ENCODE results near the gene TBX4. TPM values are rescaled to one million over a fixed set of nuclear protein-coding genes. Genes with fewer than 3 reads are reported as not detected.

TBX4 gene
- total and polyA plus RNA-seq, 9 of the 15 experiments (the other 6 are each of a cell fraction or from before 2014, with no cell fraction given): not detected

DNA sequence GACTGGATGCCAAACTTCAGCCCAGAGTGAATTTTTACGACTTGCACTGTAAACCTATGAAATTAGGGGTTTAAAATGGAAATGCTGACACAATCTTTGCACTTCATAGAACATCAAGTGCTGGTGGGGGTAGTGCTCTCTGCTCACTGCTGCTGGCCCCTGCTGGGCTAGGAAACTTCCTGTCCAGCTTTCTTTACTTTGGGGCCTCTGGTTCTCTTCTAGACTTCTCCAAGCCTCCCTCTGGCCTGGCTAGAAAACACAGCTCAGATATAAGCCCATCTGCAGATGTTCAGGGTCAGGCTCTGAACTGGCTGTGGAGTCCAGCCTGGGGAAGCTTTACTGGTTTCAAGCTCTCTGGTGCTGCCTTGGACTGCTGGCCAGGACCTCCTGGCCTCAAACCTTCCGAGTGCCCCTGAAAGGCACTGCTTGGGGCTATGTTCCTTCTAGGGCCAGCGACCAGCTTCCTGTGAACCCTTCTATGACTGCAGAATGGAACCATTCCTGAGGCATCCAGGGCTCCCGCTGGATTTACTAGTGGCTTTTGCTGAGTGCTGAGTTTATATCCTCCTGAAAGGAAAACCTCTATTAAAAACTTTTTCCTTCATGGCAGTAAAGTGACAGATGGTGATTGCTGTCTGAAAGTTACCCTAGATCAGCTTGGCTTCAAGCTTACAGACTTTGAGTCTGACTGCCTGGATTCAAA lies 59.4 kb downstream of the TBX4 start:
- CTCF ChIA-PET (ENCODE audit: low intra/inter-chr PET ratio): no interaction called here
- intact Hi-C loops (cut with micrococcal nuclease): no loop called here
- H3K9me3 ChIP-seq (replicated peaks; ENCODE audit: control insufficient read depth, insufficient read depth, low read depth, low read length): no peaks in the 10 kb centered on the region
- H3K4me3 ChIP-seq: no peak overlapping the region
- H3K27me3 ChIP-seq (ENCODE audit: control insufficient read depth in 2 of 2, insufficient read depth in 2 of 2, low read length in 2 of 2): peaks cover 4 to 13% of the 10 kb centered on the region in 2 experiments; a peak in 3 of 5 replicates
- ATAC-seq: no peak
- H4K20me1 ChIP-seq (replicated peaks; ENCODE audit: control insufficient read depth, insufficient read depth, low read length): no peaks in the 10 kb centered on the region
- H3K27ac ChIP-seq (ENCODE audit: extremely low read depth, low read depth, low read length): no peak overlapping the region
- POLR2A ChIA-PET: interaction anchor here (0.6 to 1.1 kb wide), 2 partner anchors 13 to 31 kb away, joined by 3 to 4 read pairs; no protein-coding TSS in a partner anchor
- in situ Hi-C loops (cut with MboI): no loop called here
- no peak for FAIRE-seq
- BruUV-seq (replicated peaks): no TSS peak
- TF ChIP-seq TOE1 (IDR thresholded peaks at IDR 0.05; ENCODE audit: borderline replicate concordance) (no peak), TOE1 (CRISPR knock-in tag; IDR thresholded peaks at IDR 0.05; ENCODE audit: borderline replicate concordance, low read depth) (no peak), EP300 (IDR thresholded peaks at IDR 0.05; ENCODE audit: low read length) (no peak), HMGN3 (IDR thresholded peaks at IDR 0.05; ENCODE audit: borderline replicate concordance, extremely low read depth, insufficient read length, low read depth, low read length) (no peak), EWSR1 (IDR thresholded peaks at IDR 0.05; ENCODE audit: borderline replicate concordance, low read depth, partially characterized antibody) (peak; percentile 42), CXXC5 (CRISPR knock-in tag; IDR thresholded peaks at IDR 0.05) (no peak)
- no peaks in the 10 kb centered on the region for H3K4me1 ChIP-seq (replicated peaks in 1 of 2; ENCODE audit: control insufficient read depth in 2 of 2, insufficient read depth in 2 of 2, low read length in 2 of 2)
- no peak overlapping the region for H3K9ac ChIP-seq (ENCODE audit: insufficient read depth in 1 of 2, low read depth in 2 of 2, low read length in 2 of 2)
- no peaks in the 10 kb centered on the region for H3K36me3 ChIP-seq (ENCODE audit: control insufficient read depth, insufficient read depth, low read length)
- no peaks in the 10 kb centered on the region for H3K79me2 ChIP-seq (ENCODE audit: control insufficient read depth, insufficient read depth, low read length)
- H3K4me2 ChIP-seq (ENCODE audit: insufficient read depth, low read length): no peak overlapping the region
- H2AFZ ChIP-seq (ENCODE audit: low read depth, low read length): no peak overlapping the region
- no peaks in the 10 kb centered on the region for H3K9me1 ChIP-seq (ENCODE audit: control insufficient read depth, insufficient read depth, low read length)
- DNase-seq (ENCODE audit: extremely low read depth in 1 of 4, low spot score in 3 of 4): no peak
- 0% methylated on average over 4 of the region's 4 CpGs for WGBS (ENCODE audit: insufficient coverage, low coverage, missing lambda C conversion rate)

Data from K562 (cell line).